Effector memory CD8-positive, alpha-beta T cell (primary cell): ENCODE data around the gene SMYD3.
"Not testable (repeated sequence)": the region's sequence is repeated elsewhere in the genome, so short reads cannot be mapped to it uniquely, and the experiment has no call there.

ENCODE experiments used
- ATAC-seq: fragments of 150-1000 bp; cut with Tn5 transposase; replicated peaks from 2 replicates; pipeline ENCODE4 v1.10.0; 2021; ENCODE audit warnings: mild to moderate bottlenecking, moderate library complexity
- DNase-seq, 3 experiments: peaks; one replicate each; pipeline ENCODE4 v3.0.0; 2021
- H3K27ac Mint-ChIP-seq, 2 donors: one replicate each; pipeline ENCODE4 v1.8.0; 2022; ENCODE audit warnings: mild to moderate bottlenecking in 2 of 2, mixed read lengths in 2 of 2, moderate library complexity in 2 of 2
- H3K27me3 Mint-ChIP-seq, 2 donors: one replicate each; pipeline ENCODE4 v1.8.0; 2022; ENCODE audit warnings: mixed read lengths in 2 of 2
- H3K36me3 Mint-ChIP-seq: one replicate; pipeline ENCODE4 v1.8.0; 2022; ENCODE audit warnings: mild to moderate bottlenecking, moderate library complexity, mixed read lengths; ENCODE audit not compliant: insufficient read depth
- H3K4me1 Mint-ChIP-seq, 2 donors: one replicate each; pipeline ENCODE4 v1.8.0; 2022; ENCODE audit warnings: low read depth in 2 of 2, mixed read lengths in 2 of 2
- H3K4me3 Mint-ChIP-seq, 2 donors: one replicate each; pipeline ENCODE4 v1.8.0; 2022; ENCODE audit warnings: mild to moderate bottlenecking in 2 of 2, mixed read lengths in 2 of 2, moderate library complexity in 2 of 2
- H3K9me3 Mint-ChIP-seq, 2 donors: one replicate each; pipeline ENCODE4 v1.8.0; 2022; ENCODE audit warnings: mixed read lengths in 2 of 2

SMYD3 gene

DNA sequence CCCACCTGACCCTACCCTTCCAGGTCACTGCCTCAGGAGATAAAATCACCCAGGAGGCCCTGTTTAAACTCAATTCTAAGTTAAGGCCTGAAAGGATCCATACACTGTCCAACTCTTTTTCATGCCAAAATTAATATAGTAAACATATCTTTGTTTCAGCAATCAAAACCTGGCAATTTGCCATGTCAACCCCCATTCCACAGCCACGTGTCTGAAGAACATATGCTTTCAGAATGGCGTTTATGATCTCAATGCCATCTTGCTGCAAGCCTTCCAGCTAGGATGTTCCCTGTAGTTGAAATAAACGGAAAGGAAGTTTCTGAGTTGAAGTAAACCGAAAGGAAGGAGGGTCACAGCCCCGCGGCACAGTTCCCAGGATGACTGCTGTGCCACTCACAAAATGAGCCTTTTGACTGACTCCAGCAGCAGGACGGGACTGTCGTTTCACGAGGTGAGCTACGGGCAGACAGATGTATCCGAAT is 472.0 kb downstream of the SMYD3 start:
- Mint-ChIP-seq H3K36me3 (no peaks in the 10 kb centered on the region), H3K4me1 (no peaks in the 10 kb centered on the region), H3K4me3 (no peak overlapping the region), H3K27ac (no peak overlapping the region), H3K27me3 (no peaks in the 10 kb centered on the region), H3K9me3 (no peaks in the 10 kb centered on the region)
- DNase-seq (no peak), ATAC-seq (no peak)

DNA sequence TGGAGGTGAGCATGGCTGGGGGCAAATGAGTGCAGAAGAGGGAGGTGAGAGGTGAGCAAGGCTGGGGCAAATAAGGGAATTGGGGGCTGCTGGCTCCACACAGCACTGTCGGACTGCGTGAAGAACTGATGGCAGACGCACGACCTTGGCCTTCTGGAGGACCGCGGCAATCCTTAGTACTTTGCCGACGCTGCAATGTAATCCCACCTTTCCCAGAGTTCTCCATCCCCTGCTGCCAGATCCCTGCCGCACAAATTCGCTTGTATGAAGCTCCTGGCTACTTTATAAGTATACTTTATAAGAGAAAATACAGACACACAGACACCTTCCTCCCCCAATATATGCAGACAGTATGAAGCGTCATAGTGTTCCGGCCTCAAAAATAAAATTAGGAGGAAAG is 472.4 kb downstream of the SMYD3 start:
- Mint-ChIP-seq H3K4me3 (no peak overlapping the region), H3K4me1 (no peaks in the 10 kb centered on the region), H3K27me3 (no peaks in the 10 kb centered on the region), H3K9me3 (no peaks in the 10 kb centered on the region), H3K36me3 (no peaks in the 10 kb centered on the region), H3K27ac (no peak overlapping the region)
- DNase-seq (no peak), ATAC-seq (no peak)

DNA sequence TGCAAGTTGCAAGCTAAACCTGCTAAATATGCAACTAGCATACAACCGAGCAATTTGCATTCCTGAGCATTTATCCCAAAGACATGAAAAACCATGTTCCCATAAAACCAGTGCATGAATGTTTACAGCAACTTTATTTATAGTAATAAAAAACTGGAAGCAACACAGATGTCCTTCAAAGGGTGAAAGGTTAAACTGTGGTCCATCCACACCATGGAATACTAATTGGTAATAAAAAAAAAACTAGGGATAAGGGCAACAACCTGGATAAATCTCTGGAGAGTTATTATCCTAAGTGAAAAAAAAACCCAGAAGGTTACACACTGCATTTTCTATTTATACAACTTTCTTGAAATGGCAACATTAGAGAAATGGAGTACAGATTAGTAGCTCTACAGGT is 474.1 kb downstream of the SMYD3 start:
- Mint-ChIP-seq H3K9me3 (no peaks in the 10 kb centered on the region), H3K27ac (peak overlapping the region in 1 of 2 donors; percentile 53), H3K27me3 (no peaks in the 10 kb centered on the region), H3K4me1 (no peaks in the 10 kb centered on the region), H3K36me3 (no peaks in the 10 kb centered on the region), H3K4me3 (no peak overlapping the region)
- ATAC-seq (no peak), DNase-seq (no peak)

DNA sequence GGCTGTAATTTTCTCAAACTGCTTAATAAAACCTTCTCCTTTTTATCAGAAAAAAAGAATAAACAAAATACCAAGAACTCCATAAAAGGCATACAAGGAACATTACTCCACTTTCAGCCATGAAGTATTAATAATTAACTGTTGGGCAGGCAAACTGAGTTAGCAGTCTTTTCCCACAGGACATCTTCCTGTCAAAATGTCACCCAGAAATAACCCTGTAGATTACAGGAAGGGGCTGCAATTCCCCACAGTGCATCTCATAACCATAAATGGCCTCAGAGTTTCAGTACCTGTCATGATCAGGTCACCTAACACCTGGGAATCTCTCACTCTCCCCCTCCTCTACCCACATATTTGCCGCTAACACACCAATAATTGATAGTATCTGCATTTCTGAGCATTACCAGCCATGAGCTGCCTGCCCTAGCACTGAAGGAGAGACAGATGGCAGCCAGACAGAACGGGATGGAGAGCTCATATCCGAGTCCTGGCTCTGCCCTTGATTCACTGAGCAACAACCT is 475.0 kb downstream of the SMYD3 start:
- Mint-ChIP-seq H3K4me1 (no peaks in the 10 kb centered on the region), H3K36me3 (no peaks in the 10 kb centered on the region), H3K9me3 (no peaks in the 10 kb centered on the region), H3K27me3 (no peaks in the 10 kb centered on the region), H3K4me3 (no peak overlapping the region), H3K27ac (no peak overlapping the region)
- no peak for ATAC-seq
- no peak for DNase-seq

DNA sequence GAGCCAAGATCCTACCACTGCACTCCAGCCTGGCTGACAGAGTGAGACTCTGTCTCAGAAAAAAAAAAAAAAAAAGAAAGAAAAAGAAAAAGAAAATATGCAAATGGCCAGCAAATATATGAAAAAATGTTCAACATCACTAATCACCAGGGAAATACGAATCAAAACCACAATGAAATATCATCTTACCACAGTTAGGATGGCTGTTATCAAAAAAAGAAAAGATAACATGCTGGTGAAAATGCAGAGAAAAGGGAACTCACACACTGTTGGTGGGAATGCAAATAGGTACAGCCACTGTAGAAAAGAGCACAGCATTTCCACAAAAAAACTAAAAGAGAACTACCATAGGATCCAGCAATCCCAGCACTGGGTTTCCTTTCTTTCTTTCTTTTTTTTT is 477.5 kb downstream of the SMYD3 start:
- H3K36me3 Mint-ChIP-seq = no peaks in the 10 kb centered on the region
- H3K4me3 Mint-ChIP-seq = no peak overlapping the region
- no peaks in the 10 kb centered on the region for H3K27me3 Mint-ChIP-seq
- no peaks in the 10 kb centered on the region for H3K4me1 Mint-ChIP-seq
- H3K9me3 Mint-ChIP-seq = no peaks in the 10 kb centered on the region
- no peak for ATAC-seq
- no peak overlapping the region for H3K27ac Mint-ChIP-seq
- DNase-seq = no peak

DNA sequence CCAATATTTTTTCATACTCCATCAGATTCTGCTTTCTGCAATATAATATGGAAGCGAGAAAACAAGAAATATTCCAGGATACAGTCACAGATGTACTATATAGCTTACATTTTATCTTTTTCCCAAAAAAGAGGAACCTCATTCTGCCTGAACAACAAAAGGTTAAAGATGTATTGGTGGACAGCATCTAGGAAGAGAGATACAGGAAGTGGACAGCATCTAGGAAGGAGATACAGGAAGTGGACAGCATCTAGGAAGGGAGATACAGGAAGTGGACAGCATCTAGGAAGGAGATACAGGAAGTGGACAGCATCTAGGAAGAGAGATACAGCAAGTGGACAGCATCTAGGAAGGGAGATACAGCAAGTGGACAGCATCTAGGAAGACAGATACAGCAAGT is 483.0 kb downstream of the SMYD3 start:
- Mint-ChIP-seq H3K4me1 (peaks cover 4 to 12% of the 10 kb centered on the region in 2 donors), H3K27ac (peak overlapping the region in 1 of 2 donors; percentile 76)

DNA sequence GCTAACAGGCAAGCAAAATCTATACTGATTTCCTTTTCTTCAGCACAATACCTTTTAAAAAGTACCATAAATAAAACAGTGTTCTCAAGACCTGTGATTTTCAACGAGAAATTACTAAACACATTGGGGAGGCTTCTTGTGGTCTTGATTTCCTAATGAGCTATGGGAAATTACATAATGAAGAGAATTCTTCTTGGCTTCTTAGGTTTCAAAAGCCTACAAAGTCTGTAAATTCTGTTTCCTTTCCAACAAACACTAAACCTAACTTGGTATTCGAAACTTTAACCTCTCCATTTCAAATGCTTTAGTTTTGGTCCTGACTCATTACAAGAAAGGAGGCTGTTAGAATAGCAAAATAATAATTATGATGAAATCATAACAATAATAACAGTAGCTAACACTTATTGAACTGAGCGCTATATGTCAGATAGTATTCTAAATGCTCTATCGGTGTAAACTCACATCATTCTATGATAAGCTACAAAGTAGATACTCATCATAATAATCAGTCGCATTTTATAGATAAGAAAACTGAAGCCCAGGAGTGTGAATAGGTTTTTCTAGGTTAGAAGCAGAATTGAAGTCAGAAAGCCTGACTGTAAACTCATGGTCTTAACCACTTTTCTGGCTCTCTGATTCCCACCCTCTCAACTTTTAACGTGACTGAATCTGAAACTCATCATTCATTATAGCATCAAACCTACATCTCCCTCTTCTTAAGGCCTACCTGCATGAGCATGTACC is 486.7 kb downstream of the SMYD3 start:
- ATAC-seq (no peak), DNase-seq (no peak)
- Mint-ChIP-seq H3K4me1 (peaks cover 4 to 19% of the 10 kb centered on the region in 2 donors), H3K27me3 (no peaks in the 10 kb centered on the region), H3K27ac (no peak overlapping the region), H3K4me3 (no peak overlapping the region), H3K36me3 (no peaks in the 10 kb centered on the region), H3K9me3 (no peaks in the 10 kb centered on the region)

More for the DNA sequence above, 483.0 kb downstream of the SMYD3 start:
- H3K36me3 Mint-ChIP-seq, ATAC-seq, H3K9me3 Mint-ChIP-seq, H3K4me3 Mint-ChIP-seq, H3K27me3 Mint-ChIP-seq, DNase-seq: not testable (repeated sequence)

DNA sequence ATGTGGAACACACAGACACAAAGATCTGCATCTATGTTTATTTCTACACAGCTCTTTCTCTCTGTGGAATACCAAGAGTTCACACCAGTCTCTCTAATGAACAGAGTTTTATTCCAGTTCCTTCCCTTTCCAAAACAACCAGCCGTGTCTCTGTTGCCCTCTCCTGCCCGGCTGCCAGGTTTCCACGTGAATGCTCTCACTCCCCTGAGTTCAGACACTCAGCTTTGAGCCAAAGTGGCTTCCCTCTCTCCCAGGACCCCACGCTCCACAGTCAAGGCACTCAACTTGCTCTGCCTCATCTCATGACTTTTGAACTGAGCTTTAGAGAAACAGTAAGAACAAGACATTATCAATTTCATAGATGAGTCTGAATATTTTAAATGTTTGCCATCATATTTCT is 488.9 kb downstream of the SMYD3 start:
- H3K36me3 Mint-ChIP-seq = no peaks in the 10 kb centered on the region
- no peak overlapping the region for H3K27ac Mint-ChIP-seq
- no peaks in the 10 kb centered on the region for H3K27me3 Mint-ChIP-seq
- peaks cover 3 to 15% of the 10 kb centered on the region in 2 donors for H3K4me1 Mint-ChIP-seq
- ATAC-seq (no peak), DNase-seq (no peak)
- H3K9me3 Mint-ChIP-seq = no peaks in the 10 kb centered on the region
- H3K4me3 Mint-ChIP-seq = no peak overlapping the region

DNA sequence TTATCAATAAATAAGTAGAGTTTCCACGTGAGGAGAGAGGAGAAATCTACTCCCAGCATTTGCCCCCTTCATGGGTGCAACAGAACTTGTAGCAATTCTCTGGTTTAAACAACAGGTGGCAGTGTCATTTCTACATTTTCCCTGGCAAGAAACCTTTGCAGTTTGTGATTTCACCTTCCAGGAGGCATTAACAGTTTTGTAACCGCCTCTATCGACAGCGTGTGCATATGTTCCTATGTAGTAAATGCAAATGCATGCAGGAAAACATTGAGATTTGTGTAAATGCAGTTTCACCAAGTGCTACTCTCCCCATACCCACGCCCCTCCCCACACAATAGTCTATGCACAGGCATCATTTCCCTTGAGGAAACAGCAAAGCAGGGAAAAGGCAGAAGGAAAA is 494.7 kb downstream of the SMYD3 start:
- Mint-ChIP-seq H3K36me3 (no peaks in the 10 kb centered on the region), H3K27ac (no peak overlapping the region), H3K9me3 (no peaks in the 10 kb centered on the region), H3K27me3 (no peaks in the 10 kb centered on the region), H3K4me3 (no peak overlapping the region), H3K4me1 (no peaks in the 10 kb centered on the region)
- DNase-seq (no peak), ATAC-seq (no peak)

DNA sequence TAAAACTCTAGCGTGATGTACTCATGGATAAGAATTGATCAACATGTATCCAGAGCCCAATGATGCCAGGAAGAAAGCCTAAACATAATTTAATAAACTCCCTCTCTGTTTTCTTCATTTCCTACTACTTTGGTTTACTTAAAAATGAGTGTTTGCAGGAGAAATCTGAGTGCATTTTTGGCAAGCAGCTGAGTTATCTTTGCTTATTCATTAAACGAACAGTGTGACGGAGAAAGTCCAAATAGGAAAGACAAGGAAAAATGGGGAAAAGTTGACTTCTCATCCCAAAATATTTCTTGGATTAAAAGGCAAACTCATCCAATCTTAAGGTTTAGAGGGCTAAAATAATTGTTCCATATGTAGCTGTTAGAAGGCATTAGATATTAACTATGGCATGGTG is 496.7 kb downstream of the SMYD3 start:
- no peaks in the 10 kb centered on the region for H3K9me3 Mint-ChIP-seq
- no peaks in the 10 kb centered on the region for H3K4me1 Mint-ChIP-seq
- H3K36me3 Mint-ChIP-seq = no peaks in the 10 kb centered on the region
- no peak for ATAC-seq
- H3K27me3 Mint-ChIP-seq = no peaks in the 10 kb centered on the region
- H3K4me3 Mint-ChIP-seq = no peak overlapping the region
- DNase-seq = no peak
- H3K27ac Mint-ChIP-seq = no peak overlapping the region

DNA sequence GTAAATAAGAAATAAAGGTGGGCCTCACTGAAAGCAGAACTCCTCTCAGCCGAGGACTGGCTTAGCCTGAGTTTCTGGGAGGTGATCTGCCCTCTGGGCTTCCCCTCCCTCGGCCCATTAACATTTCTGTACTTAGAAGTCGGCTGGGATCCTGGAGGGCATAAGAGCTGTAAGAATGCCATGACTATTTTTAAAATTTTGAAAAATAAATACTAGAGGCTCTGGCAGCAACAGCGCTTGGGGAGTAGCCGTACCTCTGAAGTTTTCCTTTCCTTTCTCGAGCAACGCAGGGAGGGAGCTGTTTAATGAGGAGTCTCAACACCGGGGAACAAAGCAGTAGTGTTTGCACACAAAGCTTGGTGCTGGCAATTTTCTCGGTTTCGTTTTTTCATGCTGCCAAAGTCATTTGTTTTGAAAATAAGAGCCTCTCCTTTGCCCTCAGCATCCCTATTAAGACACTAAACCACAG is 498.7 kb downstream of the SMYD3 start:
- ATAC-seq (no peak), DNase-seq (no peak)
- no peak overlapping the region for H3K4me3 Mint-ChIP-seq
- H3K27ac Mint-ChIP-seq = no peak overlapping the region
- no peaks in the 10 kb centered on the region for H3K36me3 Mint-ChIP-seq
- no peaks in the 10 kb centered on the region for H3K9me3 Mint-ChIP-seq
- no peaks in the 10 kb centered on the region for H3K4me1 Mint-ChIP-seq
- H3K27me3 Mint-ChIP-seq = no peaks in the 10 kb centered on the region

DNA sequence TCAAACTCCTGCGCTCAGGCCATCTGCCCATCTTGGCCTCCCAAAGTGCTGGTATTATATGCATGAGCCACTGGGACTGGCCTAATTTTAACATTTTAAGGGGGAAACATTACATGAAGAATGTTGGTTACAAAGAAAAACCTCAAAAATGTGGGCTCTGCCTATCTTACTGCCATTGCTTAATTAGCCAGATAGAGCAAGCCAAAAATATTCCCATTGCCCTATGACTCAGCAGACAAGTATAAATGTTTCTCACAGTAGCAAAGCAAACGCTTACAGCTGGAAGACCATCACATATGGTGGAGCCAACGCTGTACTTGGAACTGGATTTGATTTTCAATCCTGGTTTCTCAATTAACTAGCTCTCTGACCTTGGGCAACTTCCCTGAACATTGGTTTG is 502.0 kb downstream of the SMYD3 start:
- Mint-ChIP-seq H3K4me1 (no peaks in the 10 kb centered on the region), H3K27ac (no peak overlapping the region), H3K36me3 (no peaks in the 10 kb centered on the region), H3K27me3 (no peaks in the 10 kb centered on the region), H3K4me3 (no peak overlapping the region), H3K9me3 (no peaks in the 10 kb centered on the region)
- no peak for DNase-seq
- ATAC-seq = no peak

DNA sequence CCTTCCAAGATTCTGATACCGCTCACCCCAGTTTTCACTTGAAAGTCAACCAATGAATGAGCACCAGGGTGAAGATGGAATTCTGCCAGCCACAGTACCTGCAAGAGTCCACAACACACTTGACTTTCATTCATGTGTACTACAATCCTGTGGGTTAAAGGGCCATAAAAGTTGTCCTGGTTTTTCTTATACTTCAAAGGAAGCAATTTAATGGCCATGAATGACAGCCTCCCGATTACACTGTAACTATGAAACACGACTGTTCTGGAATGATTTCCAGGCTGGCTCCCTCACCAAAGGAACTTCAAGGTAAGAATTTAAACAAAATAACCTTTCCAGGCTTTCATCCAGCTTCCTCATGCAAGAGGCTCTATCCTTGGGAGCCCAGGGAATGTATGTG is 502.8 kb downstream of the SMYD3 start:
- H3K36me3 Mint-ChIP-seq = no peaks in the 10 kb centered on the region
- no peak for DNase-seq
- no peaks in the 10 kb centered on the region for H3K9me3 Mint-ChIP-seq
- H3K27ac Mint-ChIP-seq = no peak overlapping the region
- no peak overlapping the region for H3K4me3 Mint-ChIP-seq
- no peak for ATAC-seq
- no peaks in the 10 kb centered on the region for H3K4me1 Mint-ChIP-seq
- H3K27me3 Mint-ChIP-seq = no peaks in the 10 kb centered on the region

DNA sequence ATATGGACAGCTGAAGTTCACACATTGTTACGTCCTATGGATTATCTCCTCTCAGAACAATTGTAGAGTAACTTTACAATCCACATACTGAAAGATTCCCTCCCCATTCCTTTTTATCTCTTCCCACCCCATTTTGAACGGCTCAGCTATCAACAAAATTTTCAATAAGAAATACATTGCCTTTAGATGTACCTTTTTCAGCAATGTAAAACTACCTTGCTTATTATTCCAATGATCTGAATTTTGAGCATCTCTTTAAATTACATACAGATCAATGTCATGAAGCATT is 503.7 kb downstream of the SMYD3 start:
- no peak overlapping the region for H3K27ac Mint-ChIP-seq
- H3K27me3 Mint-ChIP-seq = no peaks in the 10 kb centered on the region
- ATAC-seq = no peak
- H3K9me3 Mint-ChIP-seq = no peaks in the 10 kb centered on the region
- H3K36me3 Mint-ChIP-seq = no peaks in the 10 kb centered on the region
- no peaks in the 10 kb centered on the region for H3K4me1 Mint-ChIP-seq
- no peak for DNase-seq
- H3K4me3 Mint-ChIP-seq = no peak overlapping the region
